Measurements from ENCODE around the gene LIMS2.

DNA sequence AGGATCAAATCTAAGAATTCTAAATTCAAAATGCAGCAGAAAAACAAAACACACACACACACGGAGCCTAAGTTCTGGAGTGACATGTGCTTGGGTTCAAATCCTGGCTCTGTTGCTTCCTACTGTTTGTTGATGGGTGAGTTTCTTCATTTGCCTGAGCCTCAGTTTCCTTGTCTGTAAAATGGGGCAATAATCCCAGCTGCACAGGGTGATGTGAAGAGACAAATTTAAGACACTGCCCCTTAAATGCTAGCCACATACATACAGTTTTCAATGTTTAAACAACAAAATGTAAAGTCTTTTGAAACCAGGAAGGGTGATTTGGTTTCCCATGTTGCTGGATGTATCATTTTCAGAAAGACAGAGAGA, 30.3 kb downstream of the LIMS2 start:
- TF ChIP-seq POLR2A (IDR thresholded peaks at IDR 0.05): no peak
- TF ChIP-seq, protein P1, sequence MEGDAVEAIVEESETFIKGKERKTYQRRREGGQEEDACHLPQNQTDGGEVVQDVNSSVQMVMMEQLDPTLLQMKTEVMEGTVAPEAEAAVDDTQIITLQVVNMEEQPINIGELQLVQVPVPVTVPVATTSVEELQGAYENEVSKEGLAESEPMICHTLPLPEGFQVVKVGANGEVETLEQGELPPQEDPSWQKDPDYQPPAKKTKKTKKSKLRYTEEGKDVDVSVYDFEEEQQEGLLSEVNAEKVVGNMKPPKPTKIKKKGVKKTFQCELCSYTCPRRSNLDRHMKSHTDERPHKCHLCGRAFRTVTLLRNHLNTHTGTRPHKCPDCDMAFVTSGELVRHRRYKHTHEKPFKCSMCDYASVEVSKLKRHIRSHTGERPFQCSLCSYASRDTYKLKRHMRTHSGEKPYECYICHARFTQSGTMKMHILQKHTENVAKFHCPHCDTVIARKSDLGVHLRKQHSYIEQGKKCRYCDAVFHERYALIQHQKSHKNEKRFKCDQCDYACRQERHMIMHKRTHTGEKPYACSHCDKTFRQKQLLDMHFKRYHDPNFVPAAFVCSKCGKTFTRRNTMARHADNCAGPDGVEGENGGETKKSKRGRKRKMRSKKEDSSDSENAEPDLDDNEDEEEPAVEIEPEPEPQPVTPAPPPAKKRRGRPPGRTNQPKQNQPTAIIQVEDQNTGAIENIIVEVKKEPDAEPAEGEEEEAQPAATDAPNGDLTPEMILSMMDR (IDR thresholded peaks at IDR 0.05): no peak

Measured in tibial nerve (tissue), 3 donors.